IMR-90 (cell line): ENCODE results near the gene MAPK8IP3. TPM values are rescaled to one million over a fixed set of nuclear protein-coding genes. Genes with fewer than 3 reads are reported as not detected.

Source experiments
- polyA plus RNA-seq, 3 experiments: library from polyadenylated mRNA; depleted of rRNA; stranded (reverse); fragments of >200 nt; gene quantifications; 2 replicates each; pipeline ENCODE4 v1.2.3, GENCODE V29; 2012; ENCODE audit warnings: low replicate concordance in 1 of 3
- total RNA-seq: library from RNA; depleted of rRNA; stranded (reverse); fragments of >200 nt; gene quantifications from 2 replicates; pipeline ENCODE4 v1.2.3, GENCODE V29; 2012
- TF ChIP-seq, protein P1 (sequence below): fragments of 150-350 bp; IDR thresholded peaks from 2 replicates; pipeline ENCODE4 v1.6.1; 2016; ENCODE audit warnings: low read depth, mild to moderate bottlenecking, low read length, moderate library complexity, borderline replicate concordance

Gene MAPK8IP3
- total and polyA plus RNA-seq, 2 of the 4 experiments (the other 2 are of a cell fraction), result 17.0 to 69.1 TPM

DNA sequence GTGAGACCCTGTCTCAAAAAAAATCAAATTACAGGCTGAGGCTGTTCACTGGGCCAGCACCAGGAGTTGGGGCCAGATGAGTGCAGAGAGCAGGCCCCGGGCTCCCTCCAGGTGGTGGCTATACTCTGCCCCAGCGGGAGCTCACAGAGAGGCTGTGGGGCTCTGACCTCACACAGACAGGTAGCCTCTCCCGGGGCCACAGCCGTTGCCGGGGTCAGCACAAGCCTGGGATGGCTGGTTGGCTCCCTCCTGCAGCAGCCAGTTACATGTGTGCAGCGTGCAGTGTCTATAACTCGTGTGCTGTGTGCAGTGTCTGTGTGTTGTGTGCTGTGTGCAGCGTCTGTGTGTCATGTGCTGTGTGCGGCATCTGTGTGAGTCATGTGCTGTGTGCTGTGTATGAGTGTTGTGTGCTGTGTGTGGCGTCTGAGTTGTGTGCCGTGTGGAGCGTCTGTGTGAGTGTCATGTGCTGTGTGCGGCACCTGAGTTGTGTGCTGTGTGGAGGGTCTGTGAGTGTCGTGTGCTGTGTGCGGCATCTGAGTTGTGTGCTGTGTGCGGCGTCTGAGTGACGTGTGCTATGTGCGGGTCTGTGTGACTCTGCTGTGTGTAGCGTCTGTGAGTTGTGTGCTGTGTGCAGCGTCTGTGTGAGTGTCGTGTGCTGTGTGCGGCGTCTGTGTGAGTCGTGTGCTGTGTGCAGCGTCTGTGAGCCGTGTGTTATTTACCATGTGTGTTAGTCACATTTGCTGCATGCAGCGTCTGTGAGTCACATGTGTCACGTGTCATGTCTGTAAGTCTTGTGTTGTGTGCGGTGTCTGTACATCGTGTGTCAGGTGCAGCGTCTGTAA, 20.9 kb downstream of the MAPK8IP3 start (continued):
- TF ChIP-seq, protein P1, sequence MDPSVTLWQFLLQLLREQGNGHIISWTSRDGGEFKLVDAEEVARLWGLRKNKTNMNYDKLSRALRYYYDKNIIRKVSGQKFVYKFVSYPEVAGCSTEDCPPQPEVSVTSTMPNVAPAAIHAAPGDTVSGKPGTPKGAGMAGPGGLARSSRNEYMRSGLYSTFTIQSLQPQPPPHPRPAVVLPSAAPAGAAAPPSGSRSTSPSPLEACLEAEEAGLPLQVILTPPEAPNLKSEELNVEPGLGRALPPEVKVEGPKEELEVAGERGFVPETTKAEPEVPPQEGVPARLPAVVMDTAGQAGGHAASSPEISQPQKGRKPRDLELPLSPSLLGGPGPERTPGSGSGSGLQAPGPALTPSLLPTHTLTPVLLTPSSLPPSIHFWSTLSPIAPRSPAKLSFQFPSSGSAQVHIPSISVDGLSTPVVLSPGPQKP, result no peak
